GM21737 (cell line): ENCODE measurements around the gene FGB.

Experiments used
- ATAC-seq: cut with Tn5 transposase; IDR thresholded peaks from one replicate; pipeline ENCODE4 v1.9.1; 2021; ENCODE audit warnings: mild to moderate bottlenecking, moderate library complexity; ENCODE audit not compliant: unreplicated experiment

FGB gene

GRCh38 chr4:154617820-154618317 is 55.1 kb downstream of the FGB start:
- ATAC-seq, result no peak

DNA sequence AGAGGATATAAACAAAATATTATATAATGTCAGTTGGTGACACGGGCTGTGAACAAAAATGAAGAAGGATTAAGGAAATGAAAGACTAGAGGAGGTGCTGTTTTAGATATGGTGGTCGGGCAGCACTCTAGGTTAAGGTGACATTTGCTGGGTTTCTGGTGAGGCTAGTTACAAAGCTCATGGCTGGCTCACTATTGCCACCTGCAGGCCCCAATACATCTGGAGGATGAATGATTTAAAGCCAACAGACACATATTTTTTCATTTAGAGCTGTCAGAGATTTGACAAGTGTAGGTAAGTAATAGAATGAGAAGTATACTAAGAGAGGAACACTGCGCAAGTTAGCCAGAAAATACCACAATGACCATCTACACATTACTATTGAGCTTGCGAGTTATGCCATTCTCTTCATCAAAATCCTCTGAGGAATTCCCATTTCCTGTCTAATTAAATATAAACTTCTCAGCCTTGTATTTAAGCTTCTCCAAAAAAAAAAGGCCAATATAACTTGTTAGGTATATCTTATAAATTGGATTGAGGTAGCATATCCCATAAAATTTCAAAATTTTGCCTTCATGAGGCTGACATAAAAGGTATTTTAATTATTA is 56.0 kb downstream of the FGB start:
- ATAC-seq, result peak; percentile 70

DNA sequence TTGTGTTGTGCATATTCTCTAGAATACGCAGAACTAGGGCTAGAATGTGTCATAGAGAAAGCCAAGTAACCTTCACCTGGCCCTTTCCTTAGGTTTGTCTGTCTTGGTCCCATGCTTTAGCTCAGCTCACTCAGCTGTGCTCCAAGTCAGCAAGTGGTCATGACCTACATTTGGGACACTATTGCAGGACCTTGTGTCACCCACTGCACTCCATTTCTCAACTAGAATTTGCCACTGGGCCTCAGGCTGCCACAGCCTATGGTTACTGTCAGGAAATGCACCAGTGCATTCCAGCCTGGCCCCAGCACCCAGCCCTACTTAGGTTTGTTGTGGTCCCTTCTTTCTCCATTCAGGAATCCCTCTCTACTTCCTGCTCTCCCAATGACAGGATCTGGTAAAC is 57.3 kb downstream of the FGB start:
- ATAC-seq, result no peak
